GM12878 (cell line): Measurements from ENCODE around the gene DMD. TPM values are rescaled to one million over a fixed set of nuclear protein-coding genes. Genes with fewer than 3 reads are reported as not detected.

ENCODE experiments used
- ATAC-seq: fragments of 200-7000 bp; cut with Tn5 transposase; 3 replicates; pipeline ENCODE4 v1.9.1; 2020; ENCODE audit warnings: mild to moderate bottlenecking, moderate library complexity
- BruUV-seq: library from RNA; stranded (reverse); fragments of 400-500 nt; replicated peaks from 2 replicates; lab custom pipeline; 2021; lab: Mats Ljungman, UMichigan
- CTCF ChIA-PET: fragments of 300-600 bp; sonication (Branson Sonifier 250); formaldehyde crosslinking; extraction: SDS; loops from one replicate; lab custom pipeline; 2021; ENCODE audit warnings: inconsistent platforms; lab: Yijun Ruan, JAX
- POLR2A ChIA-PET: fragments of 350-600 bp; formaldehyde crosslinking; extraction: SDS; loops from one replicate; lab custom pipeline; 2021; ENCODE audit warnings: inconsistent platforms; lab: Charles Lee
- RAD21 ChIA-PET: fragments of 300-600 bp; sonication (Branson Sonifier 250); formaldehyde crosslinking; loops from one replicate; lab custom pipeline; 2023; ENCODE audit warnings: antibody characterized with exemption; ENCODE audit not compliant: unreplicated experiment; lab: Charles Lee
- SMC1A ChIA-PET: fragments of 300-600 bp; sonication (Branson Sonifier 250); formaldehyde crosslinking; loops from one replicate; lab custom pipeline; 2023; ENCODE audit not compliant: unreplicated experiment, uncharacterized antibody; lab: Charles Lee
- DNase-seq: peaks from one replicate; pipeline ENCODE4 v3.0.0-alpha.2; 2011; ENCODE audit warnings: low read depth, low spot score
- FAIRE-seq: peaks from 3 replicates; lab custom pipeline; 2011; peaks lifted over from hg19 to GRCh38; lab: Jason Lieb, UNC
- H2AFZ ChIP-seq: 2 replicates; pipeline ENCODE4 v1.6.0; 2011; ENCODE audit warnings: low read depth, low read length, control low read depth; ENCODE audit not compliant: control insufficient read depth
- H3K27ac ChIP-seq: 2 replicates; pipeline ENCODE4 v1.5.1; 2011; ENCODE audit warnings: control low read depth; ENCODE audit not compliant: control insufficient read depth, insufficient read depth
- H3K27me3 ChIP-seq, 2 experiments: replicated peaks in 1 of 2; 2 replicates each; pipeline versions ENCODE4 v1.6.0 to v1.6.1; 2011; ENCODE audit warnings: low read length in 1 of 2; ENCODE audit not compliant: control insufficient read depth in 2 of 2, insufficient read depth in 2 of 2
- H3K36me3 ChIP-seq, 2 experiments: 2 replicates each; pipeline ENCODE4 v1.5.1; 2011; ENCODE audit warnings: low read length in 1 of 2; ENCODE audit not compliant: control insufficient read depth in 2 of 2, insufficient read depth in 2 of 2
- H3K4me1 ChIP-seq: 2 replicates; pipeline ENCODE4 v1.6.1; 2011; ENCODE audit warnings: mild to moderate bottlenecking, low read length, moderate library complexity, mixed read lengths; ENCODE audit not compliant: control insufficient read depth, insufficient read depth
- H3K4me2 ChIP-seq: 2 replicates; pipeline ENCODE4 v1.6.0; 2011; ENCODE audit warnings: control low read depth; ENCODE audit not compliant: control insufficient read depth, insufficient read depth
- H3K4me3 ChIP-seq: fragments of 200-600 bp; sonication (generic); 2 replicates; pipeline ENCODE4 v1.5.1; 2016
- H3K79me2 ChIP-seq: 2 replicates; pipeline ENCODE4 v1.6.0; 2011; ENCODE audit warnings: low read length; ENCODE audit not compliant: control insufficient read depth, insufficient read depth
- H3K9ac ChIP-seq: 2 replicates; pipeline ENCODE4 v1.8.0; 2011; ENCODE audit warnings: low read length, control low read depth, mixed read lengths; ENCODE audit not compliant: control insufficient read depth, insufficient read depth
- H3K9me3 ChIP-seq: replicated peaks from 3 replicates; pipeline ENCODE4 v1.5.1; 2011; ENCODE audit warnings: mild to moderate bottlenecking, low read length; ENCODE audit not compliant: control insufficient read depth, insufficient read depth
- H4K20me1 ChIP-seq: 2 replicates; pipeline ENCODE4 v1.6.0; 2011; ENCODE audit not compliant: control insufficient read depth, insufficient read depth
- NR2C2 ChIP-seq: IDR thresholded peaks from 2 replicates; pipeline ENCODE4 v1.6.1; 2011; ENCODE audit warnings: borderline replicate concordance, low read depth; ENCODE audit not compliant: control insufficient read depth, insufficient read length
- POLR2AphosphoS5 ChIP-seq: IDR thresholded peaks from 2 replicates; pipeline ENCODE4 v1.6.1; 2011; ENCODE audit warnings: mild to moderate bottlenecking, low read length, inconsistent platforms
- RAD21 ChIP-seq: IDR thresholded peaks from 2 replicates; pipeline ENCODE4 v1.6.1; 2011; ENCODE audit warnings: mild to moderate bottlenecking, low read depth, low read length, moderate library complexity; ENCODE audit not compliant: insufficient read depth
- RFX5 ChIP-seq: IDR thresholded peaks from 2 replicates; pipeline ENCODE4 v1.6.1; 2011; ENCODE audit warnings: low read depth, low read length, improper control_type of control experiment
- RUNX3 ChIP-seq: IDR thresholded peaks from 2 replicates; pipeline ENCODE4 v1.6.1; 2012; ENCODE audit warnings: low read length, inconsistent platforms
- SKIL ChIP-seq: fragments of 450-650 bp; IDR thresholded peaks from 2 replicates; pipeline ENCODE4 v1.6.1; 2017; ENCODE audit warnings: mild to moderate bottlenecking, low read depth, inconsistent platforms; ENCODE audit not compliant: poor library complexity, severe bottlenecking
- TARDBP ChIP-seq: IDR thresholded peaks from 2 replicates; pipeline ENCODE4 v1.6.1; 2016; ENCODE audit warnings: borderline replicate concordance
- WRNIP1 ChIP-seq: IDR thresholded peaks from 2 replicates; pipeline ENCODE4 v1.6.1; 2011; ENCODE audit warnings: low read depth, low read length, improper control_type of control experiment, borderline replicate concordance
- ZBTB40 ChIP-seq: fragments of 450-650 bp; IDR thresholded peaks from 2 replicates; pipeline ENCODE4 v1.6.1; 2016; ENCODE audit warnings: mild to moderate bottlenecking, moderate library complexity, borderline replicate concordance
- ZNF384 ChIP-seq: IDR thresholded peaks from 2 replicates; pipeline ENCODE4 v1.6.1; 2012; ENCODE audit warnings: low read depth, mild to moderate bottlenecking, low read length, improper control_type of control experiment, borderline replicate concordance
- WGBS: methylation state at CpG from one replicate; pipeline ENCODE4 v1.1.6; 2016; ENCODE audit warnings: low lambda C conversion rate; ENCODE audit not compliant: insufficient replicate concordance, insufficient coverage; ENCODE audit errors: missing lambda C conversion rate; 5-methylcytosine and 5-hydroxymethylcytosine counted together
- in situ Hi-C: fragments of 300-500 bp; cut with MboI; formaldehyde crosslinking; loops from 9 replicates; pipeline ENCODE4 v1.14.3; 2018; ENCODE audit warnings: mixed read lengths
- intact Hi-C: fragments of 100-400 bp; cut with micrococcal nuclease; formaldehyde crosslinking; loops from one replicate; pipeline ENCODE4 v1.14.2; 2022; ENCODE audit not compliant: unreplicated experiment
- polyA plus RNA-seq, 11 experiments: library from polyadenylated mRNA; depleted of rRNA in 4 of 11; unstranded in 6 of 11; stranded (reverse) in 5 of 11; fragments of >200 nt; fragmentation: Nextera tagmentation in 4 of 11; fragmentation: Illumina TruSeq in 1 of 11; extraction: Ambion mirVana in 4 of 11; extraction: Trizol in 1 of 11; gene quantifications; 1 replicate in 1 of 11; 2 replicates in 10 of 11; pipeline versions ENCODE4 v1.2.1 to v1.2.3, GENCODE V29; 2011 to 2016; ENCODE audit warnings: inconsistent platforms in 2 of 11, missing spikeins in 2 of 11, low read depth in 1 of 11
- total RNA-seq, 4 experiments: library from RNA; depleted of rRNA in 3 of 4; stranded (reverse); fragments of >200 nt in 3 of 4; fragmentation: Illumina TruSeq in 1 of 4; extraction: Trizol in 1 of 4; gene quantifications; 2 replicates each; pipeline versions ENCODE4 v1.2.1 to v1.2.3, GENCODE V29; 2013 to 2021

The DMD gene
- total and polyA plus RNA-seq, 10 of the 15 experiments (the other 5 are each of a cell fraction or from before 2014, with no cell fraction given) = 1.4 to 24.3 (median 4.3) TPM

GRCh38 chrX:31551913-31552312 is 1659.4 kb downstream of the DMD start:
- no peaks in the 10 kb centered on the region for H3K9me3 ChIP-seq
- in situ Hi-C loops (no loop called here), intact Hi-C loops (no loop called here)
- H2AFZ ChIP-seq = no peak overlapping the region
- H3K4me2 ChIP-seq = no peak overlapping the region
- ChIA-PET RAD21 (no interaction called here), POLR2A (no interaction called here), SMC1A (interaction anchor here (0.6 kb wide), 1 partner anchor 219 kb away, joined by 3 read pairs; no protein-coding TSS in a partner anchor), CTCF (interaction anchor here (1.3 kb wide), 1 partner anchor 10 kb away, joined by 3 read pairs; no protein-coding TSS in a partner anchor)
- 35% methylated on average over 4 of the region's 4 CpGs for WGBS
- no peak overlapping the region for H3K4me3 ChIP-seq
- no peak overlapping the region for H3K27ac ChIP-seq
- no peak overlapping the region for H3K9ac ChIP-seq
- ATAC-seq = no peak
- no peak for DNase-seq
- no peaks in the 10 kb centered on the region for H4K20me1 ChIP-seq
- BruUV-seq = no TSS peak
- H3K36me3 ChIP-seq = no peaks in the 10 kb centered on the region
- H3K4me1 ChIP-seq = no peaks in the 10 kb centered on the region
- no peaks in the 10 kb centered on the region for H3K27me3 ChIP-seq
- no peaks in the 10 kb centered on the region for H3K79me2 ChIP-seq
- FAIRE-seq = no peak
- TF ChIP-seq RAD21 (no peak), TARDBP (no peak), RUNX3 (no peak), SKIL (no peak), ZNF384 (no peak)

GRCh38 chrX:31550158-31550557 is 1661.2 kb downstream of the DMD start:
- in situ Hi-C loops = no loop called here
- ATAC-seq = no peak
- WGBS = 9% methylated on average over 2 of the region's 2 CpGs
- TF ChIP-seq RAD21 (no peak), RUNX3 (no peak), NR2C2 (no peak), POLR2AphosphoS5 (no peak), RFX5 (no peak), WRNIP1 (no peak), ZBTB40 (no peak)

More at GRCh38 chrX:31550158-31550557, 1661.2 kb downstream of the DMD start:
- Histone ChIP-seq H2AFZ (no peak overlapping the region), H3K36me3 (no peaks in the 10 kb centered on the region), H4K20me1 (no peaks in the 10 kb centered on the region), H3K27ac (no peak overlapping the region), H3K79me2 (no peaks in the 10 kb centered on the region), H3K9ac (no peak overlapping the region), H3K9me3 (no peaks in the 10 kb centered on the region), H3K27me3 (no peaks in the 10 kb centered on the region), H3K4me1 (no peaks in the 10 kb centered on the region), H3K4me3 (no peak overlapping the region), H3K4me2 (no peak overlapping the region)
- BruUV-seq = no TSS peak
- DNase-seq (no peak), FAIRE-seq (no peak)
- ChIA-PET POLR2A (no interaction called here), SMC1A (no interaction called here), RAD21 (no interaction called here), CTCF (no interaction called here)
- intact Hi-C loops = no loop called here
